Measurements from ENCODE around the gene NOVA1. TPM values are rescaled to one million over a fixed set of nuclear protein-coding genes. Genes with fewer than 3 reads are reported as not detected.

NOVA1 gene
- total RNA-seq, 4 donors from 2014 or later: 10.3 to 22.4 (median 14.0) TPM

DNA sequence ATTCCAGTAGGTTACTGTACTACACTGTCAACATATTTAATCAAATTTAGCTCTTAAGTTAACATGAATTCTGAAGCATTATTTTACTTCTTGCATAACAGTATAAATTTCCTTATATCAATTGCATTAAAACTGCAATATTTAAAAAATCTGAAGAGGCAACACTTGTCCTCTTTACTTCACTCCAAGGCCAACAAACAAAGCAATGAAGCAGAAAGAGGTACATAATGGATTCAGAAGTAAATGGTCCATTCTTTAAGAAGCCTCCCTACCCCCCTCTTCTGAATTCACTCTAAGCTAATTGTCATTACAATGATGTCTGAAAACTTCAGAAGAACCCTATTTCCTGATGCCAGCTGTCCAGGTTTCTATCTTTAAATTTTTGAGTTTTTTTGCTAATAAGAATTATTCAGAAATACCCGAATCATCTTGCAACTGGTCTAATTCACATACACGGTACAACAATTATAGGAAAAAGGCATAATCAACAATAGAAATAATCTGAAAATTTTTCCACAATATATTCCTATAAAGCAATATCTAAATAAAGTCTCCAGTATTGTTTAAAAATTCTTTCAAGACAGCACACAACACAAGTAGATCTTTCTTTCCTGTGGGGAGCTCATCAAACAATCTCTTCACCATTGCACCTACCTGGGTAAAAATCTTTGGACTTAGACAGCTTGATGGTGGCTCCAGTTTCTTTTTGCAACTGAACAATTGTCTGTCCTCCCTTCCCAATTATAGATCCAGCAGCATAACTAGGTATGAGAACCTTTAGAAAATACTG is 2.9 kb downstream of the NOVA1 start:
- Histone ChIP-seq H3K27ac (replicated peaks in 1 of 4) (peak overlapping the region in 3 of 4 donors; percentile 90 to 95 (median 93)), H3K4me1 (peaks cover 0 to 32% (median 23%) of the 10 kb centered on the region in 4 donors), H3K9me3 (no peaks in the 10 kb centered on the region), H3K4me3 (peak overlapping the region; percentile 69 to 86 (median 82)), H3K27me3 (no peaks in the 10 kb centered on the region), H3K36me3 (no peaks in the 10 kb centered on the region)
- WGBS: 65% methylated on average over 2 of the region's 2 CpGs
- intact Hi-C loops (cut with DNase I): no loop called here
- TF ChIP-seq, protein P1, sequence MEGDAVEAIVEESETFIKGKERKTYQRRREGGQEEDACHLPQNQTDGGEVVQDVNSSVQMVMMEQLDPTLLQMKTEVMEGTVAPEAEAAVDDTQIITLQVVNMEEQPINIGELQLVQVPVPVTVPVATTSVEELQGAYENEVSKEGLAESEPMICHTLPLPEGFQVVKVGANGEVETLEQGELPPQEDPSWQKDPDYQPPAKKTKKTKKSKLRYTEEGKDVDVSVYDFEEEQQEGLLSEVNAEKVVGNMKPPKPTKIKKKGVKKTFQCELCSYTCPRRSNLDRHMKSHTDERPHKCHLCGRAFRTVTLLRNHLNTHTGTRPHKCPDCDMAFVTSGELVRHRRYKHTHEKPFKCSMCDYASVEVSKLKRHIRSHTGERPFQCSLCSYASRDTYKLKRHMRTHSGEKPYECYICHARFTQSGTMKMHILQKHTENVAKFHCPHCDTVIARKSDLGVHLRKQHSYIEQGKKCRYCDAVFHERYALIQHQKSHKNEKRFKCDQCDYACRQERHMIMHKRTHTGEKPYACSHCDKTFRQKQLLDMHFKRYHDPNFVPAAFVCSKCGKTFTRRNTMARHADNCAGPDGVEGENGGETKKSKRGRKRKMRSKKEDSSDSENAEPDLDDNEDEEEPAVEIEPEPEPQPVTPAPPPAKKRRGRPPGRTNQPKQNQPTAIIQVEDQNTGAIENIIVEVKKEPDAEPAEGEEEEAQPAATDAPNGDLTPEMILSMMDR (IDR thresholded peaks at IDR 0.05): no peak
- TF ChIP-seq EP300 (IDR thresholded peaks at IDR 0.05) (no peak), POLR2A (IDR thresholded peaks at IDR 0.05; ENCODE audit: low read depth) (no peak), POLR2AphosphoS5 (IDR thresholded peaks at IDR 0.05) (no peak)
- no peak for DNase-seq (ENCODE audit: extremely low spot score)

DNA sequence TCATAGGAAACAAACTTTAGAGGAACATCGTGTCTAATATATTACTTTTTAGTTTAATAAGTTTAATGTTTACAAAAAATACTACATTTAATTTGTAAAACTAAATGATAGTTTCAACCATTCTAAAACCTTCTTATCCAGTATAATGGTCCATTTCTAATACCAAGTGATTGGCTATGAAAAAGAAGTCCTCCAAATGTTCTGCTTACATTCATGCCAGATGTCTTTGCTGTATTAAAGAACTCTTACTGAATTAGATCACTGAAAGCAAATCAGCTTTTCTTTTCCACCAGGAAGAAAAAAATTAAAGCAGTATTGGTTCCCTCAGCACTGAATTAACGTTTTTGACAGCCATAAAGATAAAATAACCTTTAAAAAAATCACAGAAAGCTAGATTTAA is 3.7 kb downstream of the NOVA1 start:
- Histone ChIP-seq H3K4me3 (no peak overlapping the region), H3K27me3 (no peaks in the 10 kb centered on the region), H3K27ac (replicated peaks in 1 of 4) (peak overlapping the region in 1 of 4 donors; percentile 40), H3K9me3 (no peaks in the 10 kb centered on the region), H3K4me1 (peaks cover 0 to 29% (median 23%) of the 10 kb centered on the region in 4 donors), H3K36me3 (no peaks in the 10 kb centered on the region)
- no peak for TF ChIP-seq POLR2AphosphoS5 (IDR thresholded peaks at IDR 0.05)
- TF ChIP-seq POLR2A (IDR thresholded peaks at IDR 0.05; ENCODE audit: low read depth): no peak
- TF ChIP-seq, protein P1 (IDR thresholded peaks at IDR 0.05): no peak
- no peak for TF ChIP-seq EP300 (IDR thresholded peaks at IDR 0.05)
- 43% methylated on average over 2 of the region's 2 CpGs for WGBS
- DNase-seq (ENCODE audit: extremely low spot score): no peak
- intact Hi-C loops (cut with DNase I): no loop called here

DNA sequence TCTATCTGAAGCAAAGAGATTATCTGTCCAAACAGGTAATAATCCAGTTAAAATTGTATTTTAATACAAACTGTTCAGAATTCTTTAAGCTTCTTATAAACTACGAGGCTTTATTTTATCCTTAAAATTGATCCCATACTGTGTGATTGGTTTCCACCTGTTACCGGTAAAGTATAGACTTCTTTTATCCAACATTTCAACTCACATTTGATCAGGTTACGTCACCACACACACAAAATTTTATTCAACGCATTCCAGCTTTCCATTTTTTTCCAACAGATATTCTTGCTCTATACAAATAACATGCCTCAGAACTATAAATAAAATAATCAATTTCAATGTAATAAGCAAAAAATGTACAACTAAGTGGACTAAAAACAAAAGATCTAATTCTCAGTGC is 4.5 kb downstream of the NOVA1 start:
- intact Hi-C loops (cut with DNase I): no loop called here
- H3K9me3 ChIP-seq: no peaks in the 10 kb centered on the region
- H3K36me3 ChIP-seq: no peaks in the 10 kb centered on the region
- no peaks in the 10 kb centered on the region for H3K27me3 ChIP-seq
- H3K4me1 ChIP-seq: peaks cover 0 to 27% (median 23%) of the 10 kb centered on the region in 4 donors
- no peak overlapping the region for H3K4me3 ChIP-seq
- TF ChIP-seq POLR2A (IDR thresholded peaks at IDR 0.05; ENCODE audit: low read depth) (no peak), POLR2AphosphoS5 (IDR thresholded peaks at IDR 0.05) (no peak), EP300 (IDR thresholded peaks at IDR 0.05) (no peak)
- TF ChIP-seq, protein P1 (IDR thresholded peaks at IDR 0.05): no peak
- H3K27ac ChIP-seq (replicated peaks in 1 of 4): no peak overlapping the region
- no peak for DNase-seq (ENCODE audit: extremely low spot score)
- WGBS: 93% methylated on average over 4 of the region's 4 CpGs

DNA sequence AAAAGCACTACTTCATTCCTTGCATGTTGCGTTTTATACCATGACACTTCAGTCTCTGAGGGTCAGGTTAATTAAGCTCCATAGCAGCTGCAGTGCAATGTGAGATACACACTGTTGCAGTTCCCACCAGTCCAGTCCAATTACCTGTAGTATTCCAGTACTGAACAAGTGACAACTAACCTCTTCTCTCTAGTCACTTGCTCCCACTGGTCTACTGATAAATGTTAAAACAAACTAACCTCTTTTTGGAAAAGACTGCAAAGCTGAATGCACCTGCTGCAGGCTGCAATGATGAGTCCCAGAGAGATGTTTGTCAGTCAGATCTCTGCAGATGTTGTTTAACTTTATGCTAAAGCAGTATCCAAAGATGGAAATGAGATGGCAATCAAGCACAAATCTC is 7.9 kb downstream of the NOVA1 start:
- no peak overlapping the region for H3K27ac ChIP-seq (replicated peaks in 1 of 4)
- intact Hi-C loops (cut with DNase I): no loop called here
- WGBS: 93% methylated on average over 1 of the region's 1 CpG
- no peaks in the 10 kb centered on the region for H3K27me3 ChIP-seq
- no peaks in the 10 kb centered on the region for H3K36me3 ChIP-seq
- no peak for DNase-seq (ENCODE audit: extremely low spot score)
- H3K4me1 ChIP-seq: peaks cover 0 to 13% (median 8%) of the 10 kb centered on the region in 4 donors
- H3K4me3 ChIP-seq: no peak overlapping the region
- TF ChIP-seq EP300 (IDR thresholded peaks at IDR 0.05) (no peak), POLR2AphosphoS5 (IDR thresholded peaks at IDR 0.05) (no peak), POLR2A (IDR thresholded peaks at IDR 0.05; ENCODE audit: low read depth) (no peak)
- TF ChIP-seq, protein P1 (IDR thresholded peaks at IDR 0.05): no peak
- no peaks in the 10 kb centered on the region for H3K9me3 ChIP-seq
